ENCODE results near the gene KCNIP1. TPM values are rescaled to one million over a fixed set of nuclear protein-coding genes. Genes with fewer than 3 reads are reported as not detected.

Gene KCNIP1
- total RNA-seq, 1 donor from 2014 or later: 47.8 TPM

DNA sequence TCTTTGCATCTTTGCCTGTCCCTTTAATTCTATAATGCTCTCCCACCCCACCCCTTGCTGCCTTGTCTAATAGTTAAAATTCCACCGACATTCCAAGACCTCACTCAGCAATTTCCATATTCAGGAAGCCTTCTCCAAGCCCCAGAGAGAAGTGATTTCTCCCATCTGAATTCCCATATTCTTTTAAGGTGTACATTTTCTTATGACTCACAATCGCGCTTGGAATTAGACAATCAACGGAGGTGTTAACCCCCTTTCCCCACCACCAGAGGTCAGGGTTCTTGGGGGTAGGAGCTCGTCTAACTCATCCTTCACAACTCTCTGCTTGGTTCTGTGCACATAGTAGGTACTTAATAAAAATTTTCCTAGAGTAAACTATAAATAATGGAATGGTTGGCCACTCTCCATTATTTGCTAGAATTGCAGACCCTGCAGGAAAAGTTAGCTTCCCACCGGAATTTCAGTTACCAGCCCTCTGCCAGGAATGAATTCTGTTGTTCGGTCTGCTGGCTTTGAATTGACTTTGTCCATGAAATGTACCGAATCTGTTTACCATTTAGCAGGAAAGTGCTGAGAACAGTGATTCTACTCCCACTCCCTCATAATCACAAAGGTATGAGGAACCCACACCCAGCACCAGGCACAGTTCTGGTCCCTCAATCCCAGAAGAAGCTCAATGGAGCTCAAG, 5.0 kb downstream of the KCNIP1 start:
- DNase-seq (ENCODE audit: low read depth in 2 of 2): peak in 1 of 2 donors; percentile 84

GRCh38 chr5:170509348-170509660, 5.5 kb downstream of the KCNIP1 start:
- no peak for DNase-seq (ENCODE audit: low read depth in 2 of 2)

GRCh38 chr5:170510126-170510525, 6.3 kb downstream of the KCNIP1 start:
- DNase-seq (ENCODE audit: low read depth in 2 of 2): no peak

GRCh38 chr5:170510559-170510958, 6.7 kb downstream of the KCNIP1 start:
- DNase-seq (ENCODE audit: low read depth in 2 of 2): no peak

GRCh38 chr5:170511551-170512258, 7.9 kb downstream of the KCNIP1 start:
- DNase-seq (ENCODE audit: low read depth in 2 of 2): no peak

DNA sequence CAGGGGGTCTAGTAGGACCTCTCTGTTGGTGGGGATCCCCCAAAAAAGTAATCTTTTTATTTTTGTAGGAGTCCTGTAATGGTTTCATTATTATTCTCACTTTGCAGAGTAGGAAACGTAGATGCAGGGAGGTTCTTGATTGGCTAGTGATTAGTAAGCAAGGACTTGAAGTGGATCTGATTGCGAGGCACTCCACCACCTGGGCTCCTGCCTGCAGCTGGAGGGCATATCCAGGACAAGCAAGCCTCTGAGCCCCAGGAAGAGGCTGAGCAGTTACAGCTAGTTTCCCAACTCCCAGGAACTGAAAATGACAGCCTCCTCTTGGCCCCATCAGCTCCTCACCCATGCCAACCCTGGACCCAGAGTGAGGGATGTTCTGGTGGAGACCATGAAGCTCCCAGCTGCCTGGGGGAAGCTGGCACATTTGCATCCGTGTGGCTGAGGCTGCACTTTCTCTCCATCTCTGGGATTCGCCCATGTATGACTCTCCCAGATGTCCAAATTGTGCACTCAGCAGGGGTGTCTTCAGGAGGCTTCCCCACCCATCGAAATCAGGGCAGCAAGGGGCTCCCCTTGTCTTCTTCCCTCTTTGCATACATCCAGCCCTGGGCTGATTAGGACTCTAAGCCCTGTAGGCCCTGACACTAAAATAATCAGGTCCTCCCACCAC, 10.2 kb downstream of the KCNIP1 start:
- DNase-seq (ENCODE audit: low read depth in 2 of 2): no peak

GRCh38 chr5:170517411-170517810, 13.6 kb downstream of the KCNIP1 start:
- DNase-seq (ENCODE audit: low read depth in 2 of 2): no peak

DNA sequence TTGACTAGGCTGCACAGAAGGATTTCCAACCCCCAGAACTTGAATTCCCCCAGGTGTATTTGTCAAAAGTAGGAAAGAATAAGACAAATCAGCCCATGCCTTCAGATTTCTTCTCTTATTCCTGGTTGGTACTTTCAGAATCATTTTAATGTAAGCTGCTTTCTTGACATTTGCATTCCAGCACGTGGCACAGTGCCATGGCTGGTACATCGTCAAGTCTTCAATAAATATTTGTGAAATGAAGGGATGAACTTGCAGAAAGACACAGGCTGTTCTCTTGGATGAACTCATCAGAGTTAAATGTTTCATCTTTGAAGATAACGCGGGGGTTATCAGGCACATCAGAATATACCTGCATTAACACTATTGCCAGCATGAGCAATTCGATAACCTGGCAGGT, 14.5 kb downstream of the KCNIP1 start:
- DNase-seq (ENCODE audit: low read depth in 2 of 2): no peak

DNA sequence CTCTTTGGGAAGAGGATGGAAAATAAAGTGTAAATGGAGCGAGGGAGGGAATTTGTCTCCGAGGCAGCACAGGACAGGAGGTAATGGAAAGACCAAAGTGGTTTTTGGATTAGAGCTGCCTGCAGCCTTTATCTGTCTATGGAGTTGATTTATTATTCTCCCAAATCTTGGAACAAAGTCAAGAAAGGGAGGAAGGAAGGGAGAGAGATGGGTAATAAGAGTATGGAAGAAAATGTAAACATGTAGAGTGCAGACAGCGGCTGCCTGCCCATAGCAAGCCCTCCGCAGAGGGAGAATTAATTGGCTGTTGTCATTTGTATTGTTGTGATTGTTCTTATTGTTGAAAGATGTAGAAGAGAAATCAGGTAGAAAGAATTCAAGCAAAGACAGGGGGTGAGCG, 15.7 kb downstream of the KCNIP1 start:
- DNase-seq (ENCODE audit: low read depth in 2 of 2): no peak

- DNase-seq (ENCODE audit: low read depth in 2 of 2): no peak
Measured at GRCh38 chr5:170520372-170520771, 16.6 kb downstream of the KCNIP1 start.

- peak in 1 of 2 donors; percentile 20 for DNase-seq (ENCODE audit: low read depth in 2 of 2)
Measured at GRCh38 chr5:170522211-170523141, 18.7 kb downstream of the KCNIP1 start.

DNA sequence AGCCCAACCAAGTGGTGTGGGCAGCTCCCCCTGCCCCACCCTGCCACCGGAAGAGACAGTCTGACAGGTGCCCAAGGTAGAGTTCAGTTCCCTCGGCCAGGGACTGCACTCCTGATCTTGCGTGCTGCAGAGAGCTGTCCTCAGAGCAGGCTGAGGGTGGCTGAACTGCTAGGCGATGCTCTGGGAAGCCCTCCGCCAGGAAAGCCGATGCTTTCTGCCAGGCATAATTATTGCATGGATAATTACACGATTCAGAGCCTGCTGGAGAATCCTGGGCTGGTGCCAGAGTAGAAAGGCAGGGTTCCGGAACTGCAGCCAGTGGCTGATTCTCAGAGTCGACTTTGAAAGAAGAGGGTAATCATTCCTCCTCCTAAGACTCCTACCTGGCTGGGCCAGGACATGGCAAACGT, 19.3 kb downstream of the KCNIP1 start:
- DNase-seq (ENCODE audit: low read depth in 2 of 2): no peak

DNA sequence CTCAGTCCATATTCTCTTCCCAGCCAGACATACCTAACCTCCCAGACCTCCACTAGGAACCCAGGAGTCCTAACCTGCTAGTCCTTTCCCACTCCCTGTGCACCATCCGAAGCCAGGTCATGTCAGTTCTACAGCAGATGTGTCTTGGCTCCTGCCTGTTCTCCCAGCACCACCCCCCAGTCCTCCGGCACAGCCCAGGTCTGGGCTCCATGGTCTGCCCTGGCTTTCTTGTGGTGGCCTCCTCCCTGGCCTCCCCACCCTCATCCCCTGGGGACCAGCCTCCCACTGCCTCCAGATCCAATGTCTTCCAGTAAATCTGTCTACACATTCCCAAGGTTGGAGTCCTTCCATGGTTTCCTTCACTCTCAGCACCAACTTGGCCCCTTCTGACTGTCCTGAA, 20.0 kb downstream of the KCNIP1 start:
- DNase-seq (ENCODE audit: low read depth in 2 of 2): no peak

GRCh38 chr5:170524576-170524975, 20.8 kb downstream of the KCNIP1 start:
- DNase-seq (ENCODE audit: low read depth in 2 of 2): no peak

DNA sequence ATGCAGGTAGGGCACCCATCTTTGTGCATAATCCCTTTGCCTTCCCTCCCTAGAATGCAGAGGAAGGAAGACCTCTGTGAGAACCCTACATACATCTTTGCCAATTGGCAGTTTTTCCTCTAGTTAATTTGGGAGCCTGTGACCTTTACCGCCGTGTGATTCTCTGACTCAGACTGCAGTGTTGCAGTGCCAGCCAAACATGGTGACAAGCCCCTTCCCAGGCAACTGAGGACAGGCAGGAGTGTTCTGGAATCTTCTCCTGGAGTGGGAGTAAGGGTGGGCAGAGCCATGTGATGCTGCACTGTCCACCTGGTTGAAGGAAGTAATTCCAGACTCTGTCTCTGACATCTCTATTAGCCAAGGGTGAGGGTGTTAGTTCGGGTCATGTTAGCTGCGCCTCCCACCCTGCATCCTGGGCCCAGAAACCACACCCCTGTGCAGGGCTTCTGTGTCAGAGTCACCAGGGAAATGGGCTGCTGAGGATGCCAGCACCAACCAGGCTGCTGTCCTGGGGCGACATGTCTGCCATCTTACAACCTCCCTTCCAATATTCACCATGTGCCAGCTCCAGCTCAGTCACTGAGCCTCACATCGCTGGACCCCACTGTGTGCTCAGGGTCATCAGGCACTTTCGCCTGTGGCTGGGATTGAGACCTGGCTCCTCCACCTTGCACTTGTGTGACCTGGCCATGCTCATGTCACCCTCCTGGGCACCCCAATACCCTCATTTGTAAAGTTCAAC, 21.8 kb downstream of the KCNIP1 start:
- DNase-seq (ENCODE audit: low read depth in 2 of 2): no peak

- DNase-seq (ENCODE audit: low read depth in 2 of 2): no peak
Measured at GRCh38 chr5:170527991-170528390, 24.2 kb downstream of the KCNIP1 start.

GRCh38 chr5:170528976-170529375, 25.2 kb downstream of the KCNIP1 start:
- DNase-seq (ENCODE audit: low read depth in 2 of 2): no peak

DNA sequence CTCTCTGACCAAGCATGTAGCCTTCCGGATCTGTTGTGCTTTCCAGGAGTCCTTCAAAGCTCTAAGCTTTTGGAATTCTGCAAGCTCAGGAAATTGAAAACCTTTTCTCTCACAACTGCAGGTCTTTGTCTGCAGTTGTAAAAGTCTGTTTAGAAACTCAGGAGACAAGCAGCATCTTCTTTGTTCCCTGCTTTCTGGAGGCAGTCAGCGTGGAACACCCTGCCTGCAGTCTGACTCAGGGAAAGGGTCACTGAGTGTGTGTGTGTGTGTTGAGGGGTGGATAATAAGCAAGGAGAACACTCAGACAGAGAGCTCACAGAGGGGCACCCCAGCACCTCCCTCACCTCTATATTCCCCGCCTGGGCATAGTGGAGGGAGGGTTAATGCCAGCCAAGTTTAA, 29.1 kb downstream of the KCNIP1 start:
- no peak for DNase-seq (ENCODE audit: low read depth in 2 of 2)

GRCh38 chr5:170533383-170533782, 29.6 kb downstream of the KCNIP1 start:
- DNase-seq (ENCODE audit: low read depth in 2 of 2): no peak

DNA sequence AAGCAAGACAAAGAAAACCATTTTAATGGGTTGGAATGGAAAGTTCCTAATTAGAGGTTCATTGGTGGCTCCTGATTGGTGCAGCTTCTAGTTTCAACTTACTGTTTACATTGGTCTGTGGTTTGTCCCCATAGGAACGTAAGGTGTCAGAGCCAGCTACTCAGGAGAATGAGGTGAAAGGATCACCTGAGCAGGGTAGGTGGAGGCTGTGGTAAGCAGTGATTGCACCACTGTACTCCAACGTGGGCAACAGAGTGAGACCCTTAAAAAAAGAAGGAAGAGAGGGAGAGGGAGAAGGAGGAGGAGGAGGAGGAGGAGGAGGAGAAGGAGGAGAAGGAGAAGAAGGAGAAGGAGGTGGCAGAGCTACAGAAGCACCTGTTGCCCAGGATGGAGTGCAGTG, 30.4 kb downstream of the KCNIP1 start:
- peak in 1 of 2 donors; percentile 14 for DNase-seq (ENCODE audit: low read depth in 2 of 2)

DNA sequence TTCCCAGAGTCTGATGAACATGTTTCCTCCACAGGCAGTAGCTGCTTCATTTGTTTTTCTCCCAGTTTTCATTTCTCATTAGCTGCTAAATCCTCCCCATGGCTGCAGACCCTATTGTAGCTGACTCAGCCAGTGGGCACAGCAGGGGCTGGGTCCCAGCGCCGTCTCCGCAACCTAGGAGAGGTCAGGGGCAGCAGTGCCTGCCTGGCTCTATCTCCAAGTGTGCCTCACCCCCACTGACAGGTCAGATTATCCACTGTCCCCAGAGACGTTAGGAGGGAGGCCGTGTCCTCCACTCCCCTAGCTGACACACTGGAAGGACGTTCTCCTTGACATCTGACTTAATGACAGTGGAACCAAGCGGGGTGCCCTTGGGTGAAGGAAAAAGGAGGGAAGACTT, 31.1 kb downstream of the KCNIP1 start:
- DNase-seq (ENCODE audit: low read depth in 2 of 2): no peak

All from lung microvascular endothelial cell (primary cell).